Measurements from ENCODE around the gene SPON2.

GRCh38 chr4:1182313-1182712 lies 9.9 kb upstream of the SPON2 start:
- TF ChIP-seq EZH2 (IDR thresholded peaks at IDR 0.05; ENCODE audit: borderline replicate concordance, low read length) (no peak), CTCF (conservative IDR thresholded peaks at IDR 0.05 in 1 of 2, IDR thresholded peaks at IDR 0.05 in 1 of 2; ENCODE audit: extremely low read depth in 1 of 2, insufficient read depth in 1 of 2, low read depth in 1 of 2, low read length in 2 of 2) (no peak)
